Measurements from ENCODE around the gene SORCS2.

GRCh38 chr4:7610841-7611240 lies 418.5 kb downstream of the SORCS2 start:
- TF ChIP-seq CTCF (IDR thresholded peaks at IDR 0.05; ENCODE audit: borderline replicate concordance, extremely low read depth, low read length, poor library complexity, severe bottlenecking) (no peak), EZH2 (IDR thresholded peaks at IDR 0.05; ENCODE audit: borderline replicate concordance, low read depth, low read length, severe bottlenecking) (no peak)
